Germinal center (tissue), 1 donor: ENCODE measurements around the gene CEP170B.
A peak's percentile ranks its signal among the peaks of the same experiment; 100 is the strongest.
"Not testable (repeated sequence)": the region's sequence is repeated elsewhere in the genome, so short reads cannot be mapped to it uniquely, and the experiment has no call there.

Experiments used
- DNase-seq: peaks from one replicate; pipeline ENCODE4 v3.0.0; 2012; ENCODE audit warnings: mixed read lengths, low spot score

Gene CEP170B

GRCh38 chr14:104879201-104879982 lies 14.3 kb downstream of the CEP170B start:
- DNase-seq = no peak

GRCh38 chr14:104879983-104880565 lies 15.0 kb downstream of the CEP170B start:
- no peak for DNase-seq

GRCh38 chr14:104880584-104881210 lies 15.6 kb downstream of the CEP170B start:
- DNase-seq = no peak

- DNase-seq = no peak
These were observed 16.4 kb downstream of the CEP170B start for GRCh38 chr14:104881369-104881979.

GRCh38 chr14:104882325-104882973 lies 17.4 kb downstream of the CEP170B start:
- DNase-seq = peak; percentile 40

GRCh38 chr14:104882991-104883660 lies 18.1 kb downstream of the CEP170B start:
- DNase-seq = no peak

- DNase-seq = no peak
These were observed 18.8 kb downstream of the CEP170B start for GRCh38 chr14:104883681-104884361.

- DNase-seq = not testable (repeated sequence)
These were observed 19.3 kb downstream of the CEP170B start for GRCh38 chr14:104884381-104884780.

GRCh38 chr14:104885031-104885972 lies 20.2 kb downstream of the CEP170B start:
- DNase-seq = no peak

GRCh38 chr14:104885973-104886689 lies 21.1 kb downstream of the CEP170B start:
- no peak for DNase-seq

GRCh38 chr14:104886690-104887622 lies 21.9 kb downstream of the CEP170B start:
- no peak for DNase-seq

GRCh38 chr14:104887623-104888488 lies 22.8 kb downstream of the CEP170B start:
- no peak for DNase-seq

GRCh38 chr14:104888489-104889374 lies 23.7 kb downstream of the CEP170B start:
- DNase-seq = no peak

GRCh38 chr14:104889375-104889757 lies 24.3 kb downstream of the CEP170B start:
- no peak for DNase-seq

- not testable (repeated sequence) for DNase-seq
These were observed 25.2 kb downstream of the CEP170B start for GRCh38 chr14:104890292-104890691.

- no peak for DNase-seq
These were observed 26.1 kb downstream of the CEP170B start for GRCh38 chr14:104891121-104891551.
